ENCODE measurements around the gene PRSS2. TPM values are rescaled to one million over a fixed set of nuclear protein-coding genes. Genes with fewer than 3 reads are reported as not detected.
"Not testable (repeated sequence)": the region's sequence is repeated elsewhere in the genome, so short reads cannot be mapped to it uniquely, and the experiment has no call there.

The PRSS2 gene
- total RNA-seq, 4 donors from 2014 or later: 29.7 to 243 (median 208) TPM

DNA sequence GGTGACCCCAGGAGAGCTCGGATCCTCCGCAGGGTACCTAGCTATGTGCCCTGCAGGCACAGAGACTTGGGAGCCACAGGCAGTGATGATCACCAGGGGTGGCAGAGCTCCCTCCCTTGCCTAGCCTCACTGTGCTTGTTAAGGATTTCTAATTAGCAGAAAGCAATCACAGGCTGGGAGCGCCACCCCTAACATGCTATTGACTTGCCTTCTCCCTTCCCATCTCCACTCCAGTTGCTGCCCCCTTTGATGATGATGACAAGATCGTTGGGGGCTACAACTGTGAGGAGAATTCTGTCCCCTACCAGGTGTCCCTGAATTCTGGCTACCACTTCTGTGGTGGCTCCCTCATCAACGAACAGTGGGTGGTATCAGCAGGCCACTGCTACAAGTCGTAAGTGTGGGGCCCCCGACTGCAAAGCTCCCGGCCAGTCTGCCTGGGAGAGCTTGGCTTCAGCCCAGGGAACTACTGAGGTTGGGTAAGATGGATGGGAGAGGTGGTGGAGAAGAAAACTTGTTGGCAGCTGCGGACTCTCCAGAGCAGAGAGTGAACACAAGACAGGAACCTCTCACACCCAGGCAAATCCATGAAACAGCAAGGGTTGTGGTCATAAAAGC lies 20.3 kb upstream of the PRSS2 start:
- no peak overlapping the region for H3K4me3 ChIP-seq
- no peak for DNase-seq
- no peaks in the 10 kb centered on the region for H3K36me3 ChIP-seq
- H3K27ac ChIP-seq: no peak overlapping the region
- H3K9me3 ChIP-seq: no peaks in the 10 kb centered on the region
- H3K4me1 ChIP-seq: no peaks in the 10 kb centered on the region
- no peaks in the 10 kb centered on the region for H3K27me3 ChIP-seq
- no peak for TF ChIP-seq POLR2A (IDR thresholded peaks at IDR 0.05)
- TF ChIP-seq, protein P1, sequence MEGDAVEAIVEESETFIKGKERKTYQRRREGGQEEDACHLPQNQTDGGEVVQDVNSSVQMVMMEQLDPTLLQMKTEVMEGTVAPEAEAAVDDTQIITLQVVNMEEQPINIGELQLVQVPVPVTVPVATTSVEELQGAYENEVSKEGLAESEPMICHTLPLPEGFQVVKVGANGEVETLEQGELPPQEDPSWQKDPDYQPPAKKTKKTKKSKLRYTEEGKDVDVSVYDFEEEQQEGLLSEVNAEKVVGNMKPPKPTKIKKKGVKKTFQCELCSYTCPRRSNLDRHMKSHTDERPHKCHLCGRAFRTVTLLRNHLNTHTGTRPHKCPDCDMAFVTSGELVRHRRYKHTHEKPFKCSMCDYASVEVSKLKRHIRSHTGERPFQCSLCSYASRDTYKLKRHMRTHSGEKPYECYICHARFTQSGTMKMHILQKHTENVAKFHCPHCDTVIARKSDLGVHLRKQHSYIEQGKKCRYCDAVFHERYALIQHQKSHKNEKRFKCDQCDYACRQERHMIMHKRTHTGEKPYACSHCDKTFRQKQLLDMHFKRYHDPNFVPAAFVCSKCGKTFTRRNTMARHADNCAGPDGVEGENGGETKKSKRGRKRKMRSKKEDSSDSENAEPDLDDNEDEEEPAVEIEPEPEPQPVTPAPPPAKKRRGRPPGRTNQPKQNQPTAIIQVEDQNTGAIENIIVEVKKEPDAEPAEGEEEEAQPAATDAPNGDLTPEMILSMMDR (IDR thresholded peaks at IDR 0.05): no peak

DNA sequence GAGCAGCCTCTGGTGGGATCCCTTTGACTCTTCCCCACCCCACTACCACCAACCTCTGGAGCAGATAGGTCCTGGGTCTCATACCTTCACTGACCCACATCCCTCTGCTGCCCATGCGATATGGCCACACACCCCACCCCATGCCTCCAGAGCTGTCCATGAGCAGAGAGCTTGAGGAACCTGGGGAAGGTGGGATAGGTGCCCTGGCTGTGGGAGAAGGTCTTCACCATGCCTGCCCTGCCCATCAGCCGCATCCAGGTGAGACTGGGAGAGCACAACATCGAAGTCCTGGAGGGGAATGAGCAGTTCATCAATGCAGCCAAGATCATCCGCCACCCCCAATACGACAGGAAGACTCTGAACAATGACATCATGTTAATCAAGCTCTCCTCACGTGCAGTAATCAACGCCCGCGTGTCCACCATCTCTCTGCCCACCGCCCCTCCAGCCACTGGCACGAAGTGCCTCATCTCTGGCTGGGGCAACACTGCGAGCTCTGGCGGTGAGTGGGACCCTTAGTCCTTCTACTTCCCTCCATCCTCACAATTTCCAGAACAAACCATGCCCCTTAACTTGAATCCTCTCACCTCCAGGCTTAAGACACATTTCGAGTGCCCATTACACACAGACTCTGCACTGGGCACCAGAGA lies 19.1 kb upstream of the PRSS2 start:
- not testable (repeated sequence) for H3K4me1 ChIP-seq, H3K27me3 ChIP-seq, H3K4me3 ChIP-seq, H3K27ac ChIP-seq, H3K36me3 ChIP-seq, DNase-seq, H3K9me3 ChIP-seq

DNA sequence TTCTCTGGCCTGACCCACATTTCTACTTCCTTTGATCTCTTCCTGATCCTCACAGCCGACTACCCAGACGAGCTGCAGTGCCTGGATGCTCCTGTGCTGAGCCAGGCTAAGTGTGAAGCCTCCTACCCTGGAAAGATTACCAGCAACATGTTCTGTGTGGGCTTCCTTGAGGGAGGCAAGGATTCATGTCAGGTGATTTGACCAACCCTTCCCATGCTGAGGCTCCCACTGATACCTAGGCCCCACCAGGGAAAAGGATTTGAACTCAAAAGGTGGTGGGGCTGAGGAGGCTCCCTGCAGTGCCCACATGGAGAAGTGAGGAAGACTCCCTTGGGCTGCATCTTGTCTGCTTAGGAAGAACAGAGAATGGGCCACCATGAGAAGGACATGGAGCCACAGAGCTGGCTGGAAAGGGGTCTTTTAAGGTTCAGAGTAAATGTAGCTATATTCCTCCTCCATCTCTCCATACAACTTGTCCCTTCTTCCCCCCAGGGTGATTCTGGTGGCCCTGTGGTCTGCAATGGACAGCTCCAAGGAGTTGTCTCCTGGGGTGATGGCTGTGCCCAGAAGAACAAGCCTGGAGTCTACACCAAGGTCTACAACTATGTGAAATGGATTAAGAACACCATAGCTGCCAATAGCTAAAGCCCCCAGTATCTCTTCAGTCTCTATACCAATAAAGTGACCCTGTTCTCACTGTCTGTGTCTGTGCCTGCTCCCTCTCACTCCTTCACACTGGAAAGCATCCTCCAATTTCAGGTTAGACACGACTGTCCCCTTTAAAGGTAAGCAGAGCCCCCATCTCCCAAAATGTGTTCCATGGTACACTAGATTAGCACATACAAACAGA lies 18.2 kb upstream of the PRSS2 start:
- H3K27ac ChIP-seq: no peak overlapping the region
- no peak for DNase-seq
- H3K27me3 ChIP-seq: no peaks in the 10 kb centered on the region
- no peak overlapping the region for H3K4me3 ChIP-seq
- H3K9me3 ChIP-seq: no peaks in the 10 kb centered on the region
- no peaks in the 10 kb centered on the region for H3K36me3 ChIP-seq
- no peak for TF ChIP-seq POLR2A (IDR thresholded peaks at IDR 0.05)
- TF ChIP-seq, protein P1 (IDR thresholded peaks at IDR 0.05): no peak
- H3K4me1 ChIP-seq: no peaks in the 10 kb centered on the region

DNA sequence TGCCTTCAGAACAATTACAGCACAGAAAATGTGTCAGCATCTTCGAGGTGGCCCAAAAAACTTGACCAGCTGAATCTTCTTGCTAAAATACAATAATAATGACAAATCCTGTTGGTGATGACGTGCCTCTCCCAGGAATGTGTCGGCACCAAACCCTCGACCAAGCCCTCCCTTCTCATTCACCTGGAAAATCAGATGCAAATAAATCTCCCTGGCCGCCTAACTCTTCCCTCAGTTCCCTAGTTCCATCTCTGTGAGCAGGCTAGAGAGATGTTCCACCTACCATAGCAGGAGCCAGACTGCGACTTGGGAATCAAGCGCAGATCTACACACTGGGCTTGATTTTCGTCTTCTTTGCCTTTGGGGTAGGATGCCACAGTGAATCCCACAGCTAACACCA lies 17.4 kb upstream of the PRSS2 start:
- DNase-seq: no peak
- Histone ChIP-seq H3K9me3 (no peaks in the 10 kb centered on the region), H3K4me3 (no peak overlapping the region), H3K36me3 (no peaks in the 10 kb centered on the region), H3K27ac (no peak overlapping the region), H3K4me1 (no peaks in the 10 kb centered on the region), H3K27me3 (no peaks in the 10 kb centered on the region)
- no peak for TF ChIP-seq POLR2A (IDR thresholded peaks at IDR 0.05)
- TF ChIP-seq, protein P1 (IDR thresholded peaks at IDR 0.05): no peak

DNA sequence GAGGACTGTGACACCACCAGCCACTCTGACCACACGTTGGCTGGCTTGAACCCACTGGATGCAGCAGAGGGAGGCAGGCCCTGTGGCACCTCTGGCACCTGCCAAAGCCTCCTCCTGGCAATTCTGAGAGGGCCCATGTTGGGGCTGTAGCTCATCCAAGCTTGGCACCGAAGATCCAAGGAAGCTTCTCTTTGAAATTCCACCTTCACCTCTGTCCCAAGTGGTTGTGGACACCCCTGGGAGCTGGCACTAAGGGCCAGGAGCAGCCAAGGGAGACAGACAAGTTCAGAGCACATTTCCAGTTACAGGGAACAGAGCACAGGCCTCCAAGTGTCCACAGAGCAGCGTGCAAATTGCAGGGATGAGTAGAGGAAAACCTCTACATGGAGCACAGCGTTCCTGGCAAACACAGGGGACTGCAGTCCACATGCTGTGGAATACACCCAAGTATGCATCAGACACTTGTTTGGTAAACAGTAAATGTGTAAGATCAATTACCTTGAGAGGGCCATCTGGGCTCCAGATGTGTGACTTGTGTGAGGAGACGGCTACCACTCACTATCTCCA lies 16.8 kb upstream of the PRSS2 start:
- not testable (repeated sequence) for H3K27me3 ChIP-seq, DNase-seq, H3K27ac ChIP-seq

DNA sequence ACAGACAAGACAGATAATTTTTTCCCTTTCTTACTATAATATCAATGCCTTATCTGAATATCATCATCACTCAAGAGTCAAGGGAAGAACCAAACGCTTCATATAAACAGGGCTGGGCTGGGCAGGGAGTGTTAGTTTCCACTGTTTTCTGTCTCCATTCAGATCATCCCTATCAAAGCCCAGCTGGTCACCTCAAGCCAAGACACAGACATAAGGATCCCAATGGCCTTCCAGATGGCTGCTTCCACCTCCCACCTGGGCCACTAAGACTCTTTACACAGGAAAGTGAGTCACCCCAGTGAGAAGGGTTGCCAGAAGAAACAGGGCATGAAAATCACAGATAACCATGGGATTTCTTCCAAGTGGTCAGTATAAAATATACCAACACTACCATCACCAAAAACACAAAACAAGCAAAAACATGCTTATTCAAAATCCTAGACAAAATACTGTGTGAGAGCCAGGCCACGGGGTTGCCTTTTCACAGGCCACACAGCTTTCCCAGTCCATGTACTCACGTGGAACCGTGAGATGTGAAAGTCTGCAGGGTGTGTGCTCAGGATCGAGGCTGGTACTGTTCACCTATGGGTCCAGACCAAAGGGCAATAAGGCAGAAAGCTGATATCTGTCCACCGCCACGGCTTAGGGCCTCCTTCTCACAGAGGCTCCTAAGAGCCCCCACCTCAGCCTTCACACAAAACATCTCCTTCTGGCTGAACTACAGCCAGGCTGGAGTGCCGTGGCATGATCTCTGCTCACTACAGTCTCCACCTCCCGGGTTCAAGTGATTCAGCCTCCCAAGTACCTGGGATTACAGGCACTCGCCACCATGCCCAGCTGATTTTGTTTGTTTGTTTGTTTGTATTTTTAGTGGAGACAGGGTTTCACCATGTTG lies 15.8 kb upstream of the PRSS2 start:
- H3K4me1 ChIP-seq: no peaks in the 10 kb centered on the region
- no peaks in the 10 kb centered on the region for H3K9me3 ChIP-seq
- no peak overlapping the region for H3K27ac ChIP-seq
- no peak overlapping the region for H3K4me3 ChIP-seq
- no peaks in the 10 kb centered on the region for H3K27me3 ChIP-seq
- no peaks in the 10 kb centered on the region for H3K36me3 ChIP-seq
- DNase-seq: no peak
- TF ChIP-seq, protein P1 (IDR thresholded peaks at IDR 0.05): no peak
- no peak for TF ChIP-seq POLR2A (IDR thresholded peaks at IDR 0.05)

More for the DNA sequence above, 16.8 kb upstream of the PRSS2 start:
- not testable (repeated sequence) for H3K4me1 ChIP-seq, H3K4me3 ChIP-seq, H3K36me3 ChIP-seq, H3K9me3 ChIP-seq

DNA sequence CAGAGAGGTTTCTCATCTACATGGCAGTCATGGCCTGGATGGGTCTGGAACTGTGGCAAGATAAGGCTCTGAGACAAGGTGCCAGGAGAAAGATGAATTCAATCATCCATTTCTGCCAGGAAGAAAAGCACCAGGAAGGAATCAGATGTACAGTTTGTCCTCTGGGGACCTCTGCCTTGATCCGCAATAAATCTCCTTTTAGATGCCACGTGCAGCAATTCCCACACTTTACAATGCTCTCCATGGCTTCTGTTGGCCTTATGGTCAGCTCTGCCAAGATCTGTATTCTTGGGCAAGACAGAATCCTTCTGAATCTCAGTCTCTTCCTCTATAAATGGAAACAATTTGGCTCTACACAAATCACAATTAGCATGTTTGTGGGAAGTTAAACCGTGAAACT lies 12.5 kb upstream of the PRSS2 start:
- not testable (repeated sequence) for H3K27me3 ChIP-seq, H3K4me3 ChIP-seq, H3K4me1 ChIP-seq, H3K27ac ChIP-seq, H3K36me3 ChIP-seq, DNase-seq, H3K9me3 ChIP-seq
